Upper lobe of left lung (tissue), 4 donors: ENCODE measurements around the gene CACUL1.

Source experiments
- EP300 ChIP-seq, 4 donors: sonication (generic); formaldehyde crosslinking; IDR thresholded peaks; one replicate each; pipeline ENCODE4 v1.5.1; 2017; ENCODE audit warnings: antibody characterized with exemption in 4 of 4, control low read depth in 2 of 4
- POLR2A ChIP-seq, 4 donors: fragments of 450-650 bp; IDR thresholded peaks; one replicate each; pipeline ENCODE4 v1.5.1; 2016 to 2017; ENCODE audit warnings: antibody characterized with exemption in 4 of 4, mild to moderate bottlenecking in 2 of 4
- POLR2AphosphoS5 ChIP-seq, 2 donors: sonication (generic); formaldehyde crosslinking; IDR thresholded peaks; one replicate each; pipeline ENCODE4 v1.5.1; 2017; ENCODE audit warnings: antibody characterized with exemption in 2 of 2
- TF ChIP-seq, protein P1 (sequence below), 6 experiments: fragments of 450-650 bp in 4 of 6; fragments of 200-600 bp in 2 of 6; sonication (generic) in 2 of 6; IDR thresholded peaks; one replicate each; pipeline ENCODE4 v1.5.1; 2016 to 2019; ENCODE audit warnings: antibody characterized with exemption in 6 of 6

DNA sequence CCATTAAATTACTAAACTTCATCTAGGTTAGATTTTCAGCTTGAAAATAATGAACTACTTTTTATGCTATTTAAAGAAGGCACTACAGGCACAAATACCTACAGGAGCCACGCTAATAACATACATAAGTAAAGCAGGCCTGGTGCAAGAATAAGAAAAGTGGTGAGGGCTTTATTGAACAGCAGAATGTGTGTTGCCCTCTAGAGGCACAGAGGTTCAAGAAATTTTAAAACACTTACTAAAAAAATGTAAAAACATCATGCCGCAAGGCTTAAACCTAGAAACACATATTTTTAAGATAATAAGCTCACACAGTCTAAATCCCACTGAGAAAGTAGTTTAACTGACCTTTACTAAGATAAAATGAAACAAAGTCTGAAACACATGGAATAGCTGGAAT, 20.3 kb downstream of the CACUL1 start:
- TF ChIP-seq, protein P1, sequence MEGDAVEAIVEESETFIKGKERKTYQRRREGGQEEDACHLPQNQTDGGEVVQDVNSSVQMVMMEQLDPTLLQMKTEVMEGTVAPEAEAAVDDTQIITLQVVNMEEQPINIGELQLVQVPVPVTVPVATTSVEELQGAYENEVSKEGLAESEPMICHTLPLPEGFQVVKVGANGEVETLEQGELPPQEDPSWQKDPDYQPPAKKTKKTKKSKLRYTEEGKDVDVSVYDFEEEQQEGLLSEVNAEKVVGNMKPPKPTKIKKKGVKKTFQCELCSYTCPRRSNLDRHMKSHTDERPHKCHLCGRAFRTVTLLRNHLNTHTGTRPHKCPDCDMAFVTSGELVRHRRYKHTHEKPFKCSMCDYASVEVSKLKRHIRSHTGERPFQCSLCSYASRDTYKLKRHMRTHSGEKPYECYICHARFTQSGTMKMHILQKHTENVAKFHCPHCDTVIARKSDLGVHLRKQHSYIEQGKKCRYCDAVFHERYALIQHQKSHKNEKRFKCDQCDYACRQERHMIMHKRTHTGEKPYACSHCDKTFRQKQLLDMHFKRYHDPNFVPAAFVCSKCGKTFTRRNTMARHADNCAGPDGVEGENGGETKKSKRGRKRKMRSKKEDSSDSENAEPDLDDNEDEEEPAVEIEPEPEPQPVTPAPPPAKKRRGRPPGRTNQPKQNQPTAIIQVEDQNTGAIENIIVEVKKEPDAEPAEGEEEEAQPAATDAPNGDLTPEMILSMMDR (IDR thresholded peaks at IDR 0.05): no peak
- TF ChIP-seq POLR2A (IDR thresholded peaks at IDR 0.05) (no peak), POLR2AphosphoS5 (IDR thresholded peaks at IDR 0.05) (no peak), EP300 (IDR thresholded peaks at IDR 0.05) (no peak)
